ENCODE results near the gene GJD3. TPM values are rescaled to one million over a fixed set of nuclear protein-coding genes. Genes with fewer than 3 reads are reported as not detected.

The GJD3 gene
- total and polyA plus RNA-seq, 7 experiments from 2014 or later = 0.27 TPM; not detected in 6

DNA sequence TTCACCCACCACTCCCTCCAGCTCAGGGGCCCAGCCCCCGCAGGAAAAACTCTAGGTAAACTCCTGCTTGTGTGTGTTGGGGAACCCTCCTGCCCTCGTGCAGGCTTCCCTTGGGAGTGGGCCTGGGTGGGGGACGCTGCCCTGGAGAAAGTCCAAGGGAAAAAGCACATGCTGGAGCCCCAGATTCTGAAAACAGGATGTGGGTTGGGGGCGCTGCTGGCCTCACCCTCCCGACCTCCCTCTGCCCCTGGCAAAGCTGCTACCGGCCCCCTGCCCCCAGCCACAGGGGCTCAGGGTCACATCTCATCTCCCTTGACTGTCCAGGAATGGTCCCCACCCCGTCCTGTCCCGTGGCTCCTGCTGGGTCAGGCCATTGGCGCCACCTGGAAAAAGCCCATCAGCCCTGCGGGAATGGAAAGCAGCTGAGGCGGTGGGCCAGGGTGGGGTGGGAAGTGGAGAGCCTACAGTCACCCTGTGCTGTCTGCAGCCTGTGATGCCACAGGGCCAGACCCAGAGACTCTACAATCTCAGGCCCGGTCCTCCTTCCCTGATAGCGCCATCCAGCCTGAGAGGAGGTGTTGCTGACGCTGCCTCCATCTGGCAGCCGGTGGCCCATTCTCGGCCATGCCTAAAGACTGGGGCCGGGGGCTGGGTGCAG is 2.5 kb upstream of the GJD3 start:
- DNase-seq (no peak), ATAC-seq (no peak)
- Mint-ChIP-seq H3K9me3 (peaks cover 0 to 3% (median 0%) of the 10 kb centered on the region in 11 donors), H3K4me3 (no peak overlapping the region), H3K36me3 (peaks cover 0 to 4% (median 0%) of the 10 kb centered on the region in 5 donors), H3K27ac (no peak overlapping the region), H3K4me1 (peaks cover 0 to 33% (median 5%) of the 10 kb centered on the region in 7 donors), H3K27me3 (peaks cover 0 to 3% (median 0%) of the 10 kb centered on the region in 5 donors)
- Histone ChIP-seq H3K4me1 (ENCODE audit: control insufficient read depth in 2 of 2, insufficient read depth in 2 of 2, low read length in 2 of 2) (peaks cover 4 to 7% of the 10 kb centered on the region in 2 donors), H3K27me3 (ENCODE audit: control insufficient read depth in 2 of 2, insufficient read depth in 2 of 2, low read length in 2 of 2) (no peaks in the 10 kb centered on the region), H3K36me3 (ENCODE audit: control insufficient read depth in 2 of 3, insufficient read depth in 3 of 3, low read length in 3 of 3) (no peaks in the 10 kb centered on the region), H3K27ac (ENCODE audit: low read depth, low read length) (no peak overlapping the region), H3K4me3 (ENCODE audit: low read length) (no peak overlapping the region), H3K9me3 (ENCODE audit: control insufficient read depth in 2 of 3, low read length in 3 of 3) (no peaks in the 10 kb centered on the region)
- CTCF ChIA-PET = no interaction called here
- intact Hi-C loops (cut with micrococcal nuclease) = no loop called here
- POLR2A ChIA-PET = no interaction called here

DNA sequence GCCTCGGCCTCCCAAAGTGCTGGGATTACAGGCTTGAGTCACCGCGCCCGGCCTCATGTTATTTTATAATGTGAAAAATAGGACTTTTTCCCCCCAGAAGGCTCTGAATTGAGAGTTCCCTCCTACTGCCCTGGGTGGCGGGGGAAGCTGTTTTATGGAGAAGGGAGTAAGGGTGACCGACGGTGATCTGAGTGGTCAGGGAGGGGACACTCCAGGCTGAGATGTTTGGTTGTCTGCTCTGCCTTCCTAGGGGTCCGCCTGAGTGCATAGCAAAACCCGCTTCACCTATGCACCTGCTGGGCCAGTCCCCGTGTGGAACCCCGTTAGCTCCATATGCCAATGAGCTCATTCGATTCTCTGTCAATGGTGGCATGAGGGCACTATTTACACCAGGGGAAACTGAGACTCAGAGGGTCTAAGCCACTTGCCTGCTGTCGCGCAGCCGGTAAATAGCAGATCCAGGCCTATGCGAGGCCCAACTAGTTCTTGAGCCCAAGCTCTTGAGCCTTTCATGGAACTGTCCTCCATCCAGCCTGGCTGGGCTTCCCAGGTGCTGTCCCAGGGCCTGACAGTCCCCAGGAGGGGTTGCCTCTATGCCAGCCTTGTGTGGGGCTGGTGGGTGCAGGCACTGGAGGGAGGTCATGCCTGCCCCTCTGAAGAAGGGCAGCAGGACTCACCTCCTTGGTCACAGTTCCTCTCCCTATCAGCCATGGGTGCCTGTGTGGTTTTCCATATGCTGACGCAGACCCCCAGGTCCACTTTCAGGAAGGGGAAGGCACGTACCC is 1.7 kb upstream of the GJD3 start:
- ATAC-seq (no peak), DNase-seq (no peak)
- Mint-ChIP-seq H3K9me3 (peaks cover 0 to 2% (median 0%) of the 10 kb centered on the region in 11 donors), H3K27me3 (peaks cover 0 to 8% (median 1%) of the 10 kb centered on the region in 5 donors), H3K27ac (no peak overlapping the region), H3K4me3 (no peak overlapping the region), H3K36me3 (peaks cover 0 to 4% (median 0%) of the 10 kb centered on the region in 5 donors), H3K4me1 (peaks cover 0 to 33% (median 4%) of the 10 kb centered on the region in 7 donors)
- peaks cover 4 to 7% of the 10 kb centered on the region in 2 donors for H3K4me1 ChIP-seq (ENCODE audit: control insufficient read depth in 2 of 2, insufficient read depth in 2 of 2, low read length in 2 of 2)
- H3K36me3 ChIP-seq (ENCODE audit: control insufficient read depth in 2 of 3, insufficient read depth in 3 of 3, low read length in 3 of 3) = no peaks in the 10 kb centered on the region
- ChIA-PET CTCF (interaction anchor here (1.1 to 2.0 kb wide), 3 partner anchors 14 to 111 kb away, joined by 3 to 9 read pairs (median 4); no protein-coding TSS in a partner anchor), POLR2A (no interaction called here)
- no peaks in the 10 kb centered on the region for H3K27me3 ChIP-seq (ENCODE audit: control insufficient read depth in 2 of 2, insufficient read depth in 2 of 2, low read length in 2 of 2)
- no peaks in the 10 kb centered on the region for H3K9me3 ChIP-seq (ENCODE audit: control insufficient read depth in 2 of 3, low read length in 3 of 3)
- H3K27ac ChIP-seq (ENCODE audit: low read depth, low read length) = no peak overlapping the region
- H3K4me3 ChIP-seq (ENCODE audit: low read length) = no peak overlapping the region
- intact Hi-C loops (cut with micrococcal nuclease) = no loop called here

DNA sequence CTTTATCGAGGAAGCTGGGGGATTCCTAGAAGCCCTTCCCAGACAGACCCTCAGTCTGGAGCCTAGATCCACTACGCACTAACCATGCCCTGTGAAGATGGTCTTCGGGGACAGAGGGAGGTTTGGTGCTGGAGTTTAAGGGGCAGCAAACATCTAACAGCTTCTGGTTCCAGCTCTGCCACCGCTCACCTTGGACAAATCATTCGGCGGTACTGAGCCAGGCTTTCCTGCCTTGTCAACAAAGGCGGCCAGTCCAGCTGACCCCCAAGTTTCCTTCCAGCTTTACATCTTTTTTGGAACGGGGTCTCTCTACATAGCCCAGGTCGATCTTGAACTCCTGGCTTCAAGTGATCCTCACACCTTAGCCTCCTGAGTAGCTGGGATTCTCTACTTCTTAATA is 369 bp upstream of the GJD3 start:
- ChIA-PET CTCF (interaction anchor here (0.8 to 2.0 kb wide), 7 partner anchors 10 to 175 kb away, joined by 3 to 9 read pairs (median 3); no protein-coding TSS in a partner anchor), POLR2A (interaction anchor here (0.6 kb wide), 1 partner anchor 198 kb away, joined by 3 read pairs; no protein-coding TSS in a partner anchor)
- no peaks in the 10 kb centered on the region for H3K9me3 ChIP-seq (ENCODE audit: control insufficient read depth in 2 of 3, low read length in 3 of 3)
- no peak overlapping the region for H3K4me3 ChIP-seq (ENCODE audit: low read length)
- Mint-ChIP-seq H3K9me3 (peaks cover 0 to 2% (median 0%) of the 10 kb centered on the region in 11 donors), H3K36me3 (peaks cover 0 to 4% (median 0%) of the 10 kb centered on the region in 5 donors), H3K4me3 (peak overlapping the region in 4 of 10 donors; percentile 3 to 85 (median 21)), H3K27me3 (peaks cover 0 to 22% (median 8%) of the 10 kb centered on the region in 5 donors), H3K27ac (no peak overlapping the region), H3K4me1 (peaks cover 0 to 33% (median 4%) of the 10 kb centered on the region in 7 donors)
- no peaks in the 10 kb centered on the region for H3K36me3 ChIP-seq (ENCODE audit: control insufficient read depth in 2 of 3, insufficient read depth in 3 of 3, low read length in 3 of 3)
- H3K27me3 ChIP-seq (ENCODE audit: control insufficient read depth in 2 of 2, insufficient read depth in 2 of 2, low read length in 2 of 2) = no peaks in the 10 kb centered on the region
- ATAC-seq (no peak), DNase-seq (no peak)
- intact Hi-C loops (cut with micrococcal nuclease) = loop anchor here in 1 of 2 donors (5.0 kb wide), 1 partner anchor 32 kb away; no protein-coding TSS in a partner anchor
- peaks cover 4 to 7% of the 10 kb centered on the region in 2 donors for H3K4me1 ChIP-seq (ENCODE audit: control insufficient read depth in 2 of 2, insufficient read depth in 2 of 2, low read length in 2 of 2)
- no peak overlapping the region for H3K27ac ChIP-seq (ENCODE audit: low read depth, low read length)

DNA sequence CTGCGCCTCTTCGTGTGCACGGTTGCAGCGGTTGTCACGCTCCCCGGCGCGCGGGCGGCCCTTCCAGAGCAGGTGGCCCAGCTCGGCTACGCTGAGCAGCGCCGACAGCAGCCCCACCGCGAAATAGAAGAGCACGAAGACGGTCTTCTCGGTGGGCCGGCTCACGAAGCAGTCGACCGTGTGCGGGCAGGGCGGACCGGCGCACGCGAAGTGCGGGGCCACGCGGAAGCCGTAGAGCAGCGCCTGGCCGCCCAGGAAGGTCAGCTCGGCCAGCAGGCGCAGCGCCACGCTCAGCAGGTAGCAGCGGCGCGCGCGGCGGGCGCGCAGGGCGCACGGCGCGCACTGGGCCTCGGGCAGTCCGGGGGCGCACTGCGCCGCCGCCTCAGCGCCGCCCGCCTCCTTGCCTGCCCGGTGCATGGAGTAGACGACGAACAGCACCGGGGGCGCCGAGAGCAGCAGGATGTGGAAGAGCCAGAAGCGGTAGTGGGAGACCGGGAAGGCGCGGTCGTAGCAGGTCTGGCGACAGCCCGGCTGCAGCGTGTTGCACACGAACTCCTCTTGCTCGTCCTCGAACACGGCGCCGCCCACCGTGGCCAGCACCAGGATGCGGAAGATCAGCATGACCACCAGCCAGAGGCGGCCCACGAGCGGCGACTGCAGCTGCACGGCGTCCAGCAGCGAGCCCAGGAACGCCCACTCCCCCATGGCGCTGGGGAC is 1.3 kb downstream of the GJD3 start:
- H3K27ac Mint-ChIP-seq = peak overlapping the region in 1 of 9 donors; percentile 33
- H3K36me3 ChIP-seq (ENCODE audit: control insufficient read depth in 2 of 3, insufficient read depth in 3 of 3, low read length in 3 of 3) = no peaks in the 10 kb centered on the region
- peak overlapping the region; percentile 17 for H3K4me3 ChIP-seq (ENCODE audit: low read length)
- peaks cover 4 to 7% of the 10 kb centered on the region in 2 donors for H3K4me1 ChIP-seq (ENCODE audit: control insufficient read depth in 2 of 2, insufficient read depth in 2 of 2, low read length in 2 of 2)
- peak; percentile 42 for ATAC-seq
- H3K27ac ChIP-seq (ENCODE audit: low read depth, low read length) = no peak overlapping the region
- no peaks in the 10 kb centered on the region for H3K27me3 ChIP-seq (ENCODE audit: control insufficient read depth in 2 of 2, insufficient read depth in 2 of 2, low read length in 2 of 2)
- intact Hi-C loops (cut with micrococcal nuclease) = loop anchor here in 1 of 2 donors (2.0 to 5.0 kb wide), 2 partner anchors 34 to 80 kb away; partner anchors contain the start of gene IGFBP4
- peak in 3 of 9 donors; percentile 32 to 50 (median 34) for DNase-seq
- H3K9me3 Mint-ChIP-seq = no peaks in the 10 kb centered on the region
- H3K4me1 Mint-ChIP-seq = peaks cover 4 to 35% (median 9%) of the 10 kb centered on the region in 7 donors
- peaks cover 0 to 23% (median 8%) of the 10 kb centered on the region in 5 donors for H3K27me3 Mint-ChIP-seq
- peaks cover 0 to 4% (median 0%) of the 10 kb centered on the region in 5 donors for H3K36me3 Mint-ChIP-seq
- peak overlapping the region; percentile 48 to 87 (median 74) for H3K4me3 Mint-ChIP-seq
- ChIA-PET CTCF (interaction anchor here (0.7 to 2.8 kb wide), 3 partner anchors 57 to 171 kb away, joined by 3 to 13 read pairs (median 3); no protein-coding TSS in a partner anchor), POLR2A (interaction anchor here (0.9 to 1.4 kb wide), 7 partner anchors 35 to 192 kb away, joined by 3 to 9 read pairs (median 3); partner anchors contain the start of gene TOP2A)
- H3K9me3 ChIP-seq (ENCODE audit: control insufficient read depth in 2 of 3, low read length in 3 of 3) = no peaks in the 10 kb centered on the region

DNA sequence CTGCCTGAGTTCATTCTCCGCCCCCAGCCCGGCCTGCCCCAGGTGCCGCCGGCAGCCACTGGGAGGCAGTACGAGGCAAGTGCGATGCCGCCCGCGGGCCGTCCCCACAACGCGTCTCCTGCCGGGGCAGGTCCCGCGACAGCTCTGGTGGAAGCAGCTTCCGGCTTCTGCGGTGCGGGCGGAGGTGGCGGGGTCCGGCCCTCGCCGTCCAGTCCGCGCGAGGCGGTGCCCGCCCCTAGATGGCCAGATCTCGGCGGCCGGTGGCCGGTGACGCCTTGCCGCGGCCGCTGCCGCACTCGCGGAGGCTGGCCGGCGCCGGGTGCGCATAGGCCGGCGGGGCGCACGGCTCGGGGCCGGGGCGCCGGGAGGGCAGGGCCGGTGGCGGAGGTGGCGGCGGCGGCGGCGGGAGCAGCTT is 1.8 kb downstream of the GJD3 start:
- peak overlapping the region; percentile 35 for H3K4me3 ChIP-seq (ENCODE audit: low read length)
- peak; percentile 88 for ATAC-seq
- H3K4me1 Mint-ChIP-seq = peaks cover 4 to 37% (median 12%) of the 10 kb centered on the region in 7 donors
- peak overlapping the region; percentile 10 to 87 (median 70) for H3K4me3 Mint-ChIP-seq
- H3K27me3 ChIP-seq (ENCODE audit: control insufficient read depth in 2 of 2, insufficient read depth in 2 of 2, low read length in 2 of 2) = no peaks in the 10 kb centered on the region
- H3K9me3 ChIP-seq (ENCODE audit: control insufficient read depth in 2 of 3, low read length in 3 of 3) = no peaks in the 10 kb centered on the region
- ChIA-PET POLR2A (interaction anchor here (0.6 to 1.4 kb wide), 10 partner anchors 36 to 1302 kb away, joined by 3 to 9 read pairs (median 3); partner anchors contain the start of gene TOP2A), CTCF (interaction anchor here (0.5 to 2.8 kb wide), 5 partner anchors 57 to 1946 kb away, joined by 3 to 13 read pairs (median 3); no protein-coding TSS in a partner anchor)
- peaks cover 0 to 4% (median 0%) of the 10 kb centered on the region in 5 donors for H3K36me3 Mint-ChIP-seq
- H3K36me3 ChIP-seq (ENCODE audit: control insufficient read depth in 2 of 3, insufficient read depth in 3 of 3, low read length in 3 of 3) = no peaks in the 10 kb centered on the region
- H3K27ac ChIP-seq (ENCODE audit: low read depth, low read length) = no peak overlapping the region
- peaks cover 4 to 7% of the 10 kb centered on the region in 2 donors for H3K4me1 ChIP-seq (ENCODE audit: control insufficient read depth in 2 of 2, insufficient read depth in 2 of 2, low read length in 2 of 2)
- H3K27ac Mint-ChIP-seq = peak overlapping the region in 1 of 9 donors; percentile 85
- peaks cover 0 to 23% (median 8%) of the 10 kb centered on the region in 5 donors for H3K27me3 Mint-ChIP-seq
- intact Hi-C loops (cut with micrococcal nuclease) = loop anchor here (1.0 to 5.0 kb wide), 4 partner anchors 35 to 198 kb away; partner anchors contain the start of gene IGFBP4 (in 1 of the 2)
- no peaks in the 10 kb centered on the region for H3K9me3 Mint-ChIP-seq
- DNase-seq = peak; percentile 60 to 90 (median 74)

Measured in naive thymus-derived CD4-positive, alpha-beta T cell (primary cell).